HG03196 (cell line): ENCODE results near the gene SCP2.

Experiments used
- ATAC-seq: cut with Tn5 transposase; IDR thresholded peaks from one replicate; pipeline ENCODE4 v1.9.1; 2021; ENCODE audit not compliant: unreplicated experiment

SCP2 gene

DNA sequence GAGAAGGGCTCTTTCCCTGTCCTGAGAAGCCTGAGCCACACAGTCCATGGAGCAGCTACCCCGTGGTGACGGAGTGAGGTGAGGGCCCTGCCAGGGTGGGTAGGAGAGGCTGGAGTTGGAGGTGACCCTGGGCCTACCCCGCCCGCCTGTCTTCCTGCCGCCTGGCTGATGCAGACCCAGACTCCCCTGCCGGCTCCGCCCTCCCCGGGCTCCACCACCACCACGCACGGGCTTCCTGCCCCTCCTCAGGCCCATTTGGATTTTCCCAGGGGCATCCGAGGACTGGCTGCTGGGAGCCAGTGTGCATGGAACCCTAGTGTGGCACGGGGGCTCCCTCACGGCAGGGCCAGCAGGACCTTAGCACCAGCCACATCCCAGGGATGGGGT is 167.4 kb downstream of the SCP2 start:
- ATAC-seq: no peak
